WERI-Rb-1 (cell line): ENCODE results near the gene SAMD11.
A peak's percentile ranks its signal among the peaks of the same experiment; 100 is the strongest.

Source experiments
- DNase-seq: peaks from one replicate; pipeline ENCODE4 v3.0.0-alpha.2; 2020
- H3K27ac ChIP-seq: fragments of 250-450 bp; sonication (Bioruptor Pico); 2 replicates; pipeline ENCODE4 v1.5.1; 2020; ENCODE audit warnings: mild to moderate bottlenecking, moderate library complexity
- H3K27me3 ChIP-seq: fragments of 250-450 bp; sonication (Bioruptor Pico); 2 replicates; pipeline ENCODE4 v1.5.1; 2021; ENCODE audit warnings: mild to moderate bottlenecking, low read depth, moderate library complexity; ENCODE audit not compliant: insufficient read depth, severe bottlenecking
- H3K36me3 ChIP-seq: fragments of 250-450 bp; sonication (Bioruptor Pico); 2 replicates; pipeline ENCODE4 v1.5.1; 2020; ENCODE audit warnings: mild to moderate bottlenecking, moderate library complexity
- H3K4me3 ChIP-seq: 2 replicates; pipeline ENCODE4 v1.5.1; 2011; ENCODE audit warnings: low read depth, mild to moderate bottlenecking, control low read depth, low read length
- H3K9me3 ChIP-seq: fragments of 250-450 bp; sonication (Bioruptor Pico); 2 replicates; pipeline ENCODE4 v1.5.1; 2021; ENCODE audit warnings: mild to moderate bottlenecking, moderate library complexity; ENCODE audit not compliant: severe bottlenecking
- TF ChIP-seq, protein P1 (sequence below): IDR thresholded peaks from 2 replicates; pipeline ENCODE4 v1.5.1; 2011; ENCODE audit warnings: low read depth, mild to moderate bottlenecking, control low read depth, inconsistent platforms, low read length

The SAMD11 gene

DNA sequence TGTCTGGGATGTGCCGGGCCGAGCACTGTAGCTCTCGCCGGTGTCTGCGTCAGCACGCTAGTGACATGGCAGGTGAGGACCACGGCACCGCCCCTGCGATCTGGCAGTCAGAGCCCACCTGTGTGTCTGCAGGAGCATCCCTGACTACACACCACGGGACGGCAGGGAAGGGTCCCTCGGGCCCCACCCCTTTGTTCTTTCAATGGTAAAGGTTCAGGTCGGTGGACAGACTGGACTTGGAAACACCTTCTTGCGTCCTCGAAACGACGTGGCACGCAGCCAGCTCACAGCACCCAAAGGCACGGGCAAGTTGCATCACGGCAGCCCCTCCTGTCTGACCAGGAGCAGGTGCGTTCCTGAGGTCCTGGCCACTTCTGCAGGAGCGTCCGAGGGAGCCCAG is 3.7 kb upstream of the SAMD11 start:
- TF ChIP-seq, protein P1, sequence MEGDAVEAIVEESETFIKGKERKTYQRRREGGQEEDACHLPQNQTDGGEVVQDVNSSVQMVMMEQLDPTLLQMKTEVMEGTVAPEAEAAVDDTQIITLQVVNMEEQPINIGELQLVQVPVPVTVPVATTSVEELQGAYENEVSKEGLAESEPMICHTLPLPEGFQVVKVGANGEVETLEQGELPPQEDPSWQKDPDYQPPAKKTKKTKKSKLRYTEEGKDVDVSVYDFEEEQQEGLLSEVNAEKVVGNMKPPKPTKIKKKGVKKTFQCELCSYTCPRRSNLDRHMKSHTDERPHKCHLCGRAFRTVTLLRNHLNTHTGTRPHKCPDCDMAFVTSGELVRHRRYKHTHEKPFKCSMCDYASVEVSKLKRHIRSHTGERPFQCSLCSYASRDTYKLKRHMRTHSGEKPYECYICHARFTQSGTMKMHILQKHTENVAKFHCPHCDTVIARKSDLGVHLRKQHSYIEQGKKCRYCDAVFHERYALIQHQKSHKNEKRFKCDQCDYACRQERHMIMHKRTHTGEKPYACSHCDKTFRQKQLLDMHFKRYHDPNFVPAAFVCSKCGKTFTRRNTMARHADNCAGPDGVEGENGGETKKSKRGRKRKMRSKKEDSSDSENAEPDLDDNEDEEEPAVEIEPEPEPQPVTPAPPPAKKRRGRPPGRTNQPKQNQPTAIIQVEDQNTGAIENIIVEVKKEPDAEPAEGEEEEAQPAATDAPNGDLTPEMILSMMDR = no peak
- no peak for DNase-seq
- no peaks in the 10 kb centered on the region for H3K27me3 ChIP-seq
- H3K36me3 ChIP-seq = no peaks in the 10 kb centered on the region; the same call in 1 of the 2 replicates
- H3K9me3 ChIP-seq = no peaks in the 10 kb centered on the region
- no peak overlapping the region for H3K4me3 ChIP-seq
- H3K27ac ChIP-seq = peak overlapping the region; percentile 63

DNA sequence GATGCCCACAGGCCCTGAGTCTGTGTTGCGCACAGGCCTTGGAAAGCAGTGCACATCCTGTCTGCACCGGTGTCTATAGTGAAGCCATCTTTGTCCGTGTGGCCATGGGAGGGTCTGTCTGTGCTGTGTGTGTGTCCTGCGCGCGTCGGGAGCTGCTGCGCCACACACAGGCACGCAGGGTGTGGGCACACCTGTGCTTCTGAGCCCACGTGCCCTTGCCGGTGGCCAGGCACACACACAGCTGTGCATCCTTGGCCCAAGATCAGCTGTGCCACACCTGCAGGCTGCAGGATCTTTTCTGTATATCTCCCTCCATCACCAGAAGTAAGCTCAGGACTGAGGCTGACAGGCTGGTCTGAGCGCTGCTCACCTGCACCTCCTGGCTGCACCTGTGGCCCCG is 3.2 kb upstream of the SAMD11 start:
- Histone ChIP-seq H3K27ac (peak overlapping the region; percentile 63), H3K36me3 (no peaks in the 10 kb centered on the region; the same call in 1 of the 2 replicates), H3K27me3 (no peaks in the 10 kb centered on the region), H3K4me3 (no peak overlapping the region), H3K9me3 (no peaks in the 10 kb centered on the region)
- TF ChIP-seq, protein P1 = 0 out of 2 replicates have a peak, but pooled peaks have one; percentile 3
- no peak for DNase-seq

DNA sequence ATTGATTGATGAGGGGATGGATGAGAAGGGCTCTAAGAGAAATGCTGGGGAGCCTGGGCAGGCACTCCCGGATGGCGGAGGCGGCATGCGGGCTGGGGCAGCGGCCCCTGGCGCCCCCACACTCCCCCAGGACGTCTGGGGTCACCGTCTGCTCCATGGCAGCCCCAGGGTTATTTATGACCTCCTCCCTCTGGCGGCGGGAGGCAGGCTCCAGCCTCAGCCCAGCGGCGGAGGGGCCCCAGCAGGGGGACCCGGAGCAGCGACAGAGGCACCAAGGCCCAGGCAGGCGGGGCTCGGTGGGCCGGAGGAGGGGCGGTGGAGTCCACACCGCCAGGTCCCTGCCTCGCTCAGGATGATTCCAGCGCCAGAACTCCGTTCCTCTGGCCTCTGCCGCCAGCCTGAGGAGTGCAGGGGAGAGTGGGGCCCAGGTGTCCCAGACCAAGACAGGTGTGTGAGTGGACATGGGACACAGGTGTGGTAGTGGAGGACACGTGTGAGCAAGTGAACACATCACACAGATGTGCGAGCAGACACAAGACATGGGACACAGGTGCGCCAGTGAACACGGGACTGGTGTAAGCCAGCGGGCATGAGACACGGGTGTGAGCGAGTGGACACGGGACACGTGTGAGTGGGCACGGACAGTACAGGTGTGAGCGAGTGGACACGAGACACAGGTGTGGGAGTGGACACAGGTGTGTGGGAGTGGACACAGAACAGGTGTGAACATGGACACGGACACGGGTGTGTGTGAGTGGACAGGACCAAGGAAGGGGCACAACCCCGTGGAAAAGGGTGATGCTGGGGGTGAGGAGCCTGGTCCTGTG is 2.5 kb upstream of the SAMD11 start:
- TF ChIP-seq, protein P1 = 0 out of 2 replicates have a peak, but pooled peaks have one; percentile 13
- no peaks in the 10 kb centered on the region; the same call in 1 of the 2 replicates for H3K36me3 ChIP-seq
- H3K9me3 ChIP-seq = no peaks in the 10 kb centered on the region
- peak; percentile 92 for DNase-seq
- H3K27ac ChIP-seq = peak overlapping the region; percentile 63
- no peaks in the 10 kb centered on the region for H3K27me3 ChIP-seq
- no peak overlapping the region for H3K4me3 ChIP-seq

DNA sequence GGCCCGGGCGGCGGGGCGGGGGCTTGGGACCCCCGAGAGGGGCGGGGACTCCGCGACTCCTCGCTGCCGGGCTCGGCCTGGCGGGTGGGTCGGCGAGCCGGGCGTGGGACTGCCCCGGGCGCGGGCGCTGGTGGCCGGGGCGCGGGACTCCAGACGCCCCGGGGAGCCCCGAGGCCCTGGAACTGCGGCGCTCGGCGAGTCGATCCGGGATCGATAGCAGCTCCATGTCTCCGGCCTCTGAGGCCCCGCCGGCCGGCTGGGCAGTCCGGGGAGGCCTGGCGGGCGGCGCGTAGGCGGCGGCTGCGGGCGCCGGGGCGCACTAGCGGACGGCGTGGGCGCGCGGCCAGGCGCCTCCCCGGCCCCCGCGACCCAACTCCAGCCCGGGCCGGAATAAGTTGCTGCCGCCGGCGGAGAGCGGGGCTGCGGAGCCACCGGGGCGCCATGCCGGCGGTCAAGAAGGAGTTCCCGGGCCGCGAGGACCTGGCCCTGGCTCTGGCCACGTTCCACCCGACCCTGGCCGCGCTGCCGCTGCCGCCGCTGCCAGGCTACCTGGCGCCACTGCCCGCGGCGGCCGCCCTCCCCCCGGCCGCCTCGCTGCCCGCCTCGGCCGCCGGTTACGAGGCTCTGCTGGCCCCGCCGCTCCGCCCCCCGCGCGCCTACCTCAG is 400 bp downstream of the SAMD11 start:
- H3K4me3 ChIP-seq = peak overlapping the region; percentile 78
- H3K36me3 ChIP-seq = peaks cover 12% of the 10 kb centered on the region
- no peaks in the 10 kb centered on the region for H3K9me3 ChIP-seq
- no peaks in the 10 kb centered on the region for H3K27me3 ChIP-seq
- H3K27ac ChIP-seq = peak overlapping the region; percentile 68
- DNase-seq = no peak
- TF ChIP-seq, protein P1 = no peak

DNA sequence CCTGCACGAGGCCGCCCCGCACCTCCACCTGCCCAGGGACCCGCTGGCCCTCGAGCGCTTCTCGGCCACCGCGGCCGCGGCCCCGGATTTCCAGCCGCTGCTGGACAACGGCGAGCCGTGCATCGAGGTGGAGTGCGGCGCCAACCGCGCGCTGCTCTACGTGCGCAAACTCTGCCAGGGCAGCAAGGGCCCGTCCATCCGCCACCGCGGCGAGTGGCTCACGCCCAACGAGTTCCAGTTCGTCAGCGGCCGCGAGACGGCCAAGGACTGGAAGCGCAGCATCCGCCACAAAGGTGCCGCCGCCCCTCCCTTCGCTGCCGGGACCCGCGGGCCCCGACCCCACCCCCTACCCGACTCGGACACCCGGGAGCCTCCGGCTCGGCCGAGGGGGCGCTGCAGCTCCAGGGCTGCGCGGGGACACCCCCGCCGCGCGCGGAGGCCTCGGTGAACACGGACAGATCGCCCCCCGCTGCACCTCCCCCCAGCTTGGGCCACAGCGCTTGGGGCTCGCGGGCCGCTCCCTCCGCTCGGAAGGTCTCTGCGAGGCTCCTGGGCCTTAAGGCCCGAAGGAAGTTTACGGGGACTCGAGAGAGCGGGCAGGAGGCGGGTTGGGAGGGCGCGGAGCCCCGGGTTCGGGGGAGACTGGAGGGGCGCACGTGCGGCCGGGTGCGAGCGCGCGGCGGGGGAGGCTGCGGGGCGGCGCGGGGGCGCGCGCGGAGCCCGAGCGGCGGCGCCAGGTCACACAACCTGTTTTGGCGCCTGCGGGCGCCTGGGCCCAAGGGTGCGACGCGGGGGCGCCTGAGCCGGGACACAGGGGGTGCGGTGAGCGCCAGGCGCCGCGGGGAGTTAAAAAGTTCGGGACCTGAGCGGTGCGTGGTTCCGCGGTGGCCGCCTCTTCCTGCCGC is 1.2 kb downstream of the SAMD11 start:
- TF ChIP-seq, protein P1 = no peak
- peak; percentile 50 for DNase-seq
- peak overlapping the region; percentile 78 for H3K4me3 ChIP-seq

More for the DNA sequence above, 1.2 kb downstream of the SAMD11 start:
- Histone ChIP-seq H3K27me3 (no peaks in the 10 kb centered on the region), H3K27ac (peak overlapping the region; percentile 68), H3K36me3 (peaks cover 12% of the 10 kb centered on the region), H3K9me3 (no peaks in the 10 kb centered on the region)
